ENCODE data around the gene RBM6.

DNA sequence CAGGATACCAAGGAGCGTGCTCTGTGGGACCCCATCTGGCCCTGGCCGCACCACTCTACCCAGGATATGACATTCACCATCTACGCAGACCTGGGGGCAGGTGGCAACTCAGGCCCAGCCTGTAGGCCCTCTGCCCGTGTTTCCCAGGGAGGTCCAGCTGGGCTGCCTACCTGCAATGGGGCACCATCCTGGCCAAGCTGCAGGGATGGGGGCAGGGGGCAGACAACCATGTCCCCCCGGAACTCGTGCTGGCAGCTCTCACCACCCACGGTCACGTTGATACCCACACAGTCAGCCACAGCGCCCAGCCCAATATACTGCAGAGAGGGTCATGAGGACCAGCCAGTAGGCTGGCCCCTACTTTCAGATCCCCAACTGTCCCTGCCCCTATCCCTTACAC is 44.2 kb upstream of the RBM6 start:
- TF ChIP-seq CTCF (conservative IDR thresholded peaks at IDR 0.05) = no peak
- TF ChIP-seq EZH2 (IDR thresholded peaks at IDR 0.05; ENCODE audit: low read depth) = no peak

Data from PC-9 (cell line).